Measurements from ENCODE around the gene NFASC. TPM values are rescaled to one million over a fixed set of nuclear protein-coding genes. Genes with fewer than 3 reads are reported as not detected.

Gene NFASC
- not detected in 2 replicates for total RNA-seq (2011; cell fraction: chromatin; rRNA removed; ENCODE audit: low replicate concordance)
- total RNA-seq (2011; cell fraction: nucleolus; rRNA removed): not detected in 2 replicates
- total RNA-seq (2011; cell fraction: nucleoplasm; rRNA removed): 0.92 TPM in 1 of 2 replicates, not detected in the other
- not detected in 2 replicates for total RNA-seq (2014; rRNA removed)
- total RNA-seq (2014; rRNA removed; fragmentation: Illumina TruSeq; extraction: Trizol): not detected in 2 replicates
- total RNA-seq (2015; rRNA removed; fragmentation: Illumina TruSeq; extraction: Trizol): not detected in 2 replicates
- 0.04 and 0.16 TPM in 2 replicates for total RNA-seq (2021)
- polyA plus RNA-seq (2011; rRNA removed): 0.03 TPM in 1 of 2 replicates, not detected in the other
- not detected in 2 replicates for polyA plus RNA-seq (2011; cell fraction: cytosol; rRNA removed)
- 0.14 TPM in 1 of 2 replicates, not detected in the other for polyA plus RNA-seq (2011; cell fraction: nucleus; rRNA removed)
- polyA plus RNA-seq (2012): 0.05 and 0.58 TPM in 2 replicates
- 0.06 TPM in 1 of 2 replicates, not detected in the other for polyA plus RNA-seq (2014; fragmentation: Illumina TruSeq; extraction: Trizol)
- polyA plus RNA-seq (2014; fragmentation: Nextera tagmentation; extraction: Ambion mirVana): not detected
- not detected in 2 replicates for polyA plus RNA-seq (2014; rRNA removed)
- not detected in 2 replicates for polyA minus RNA-seq (2011; rRNA and poly(A)+ RNA removed)
- polyA minus RNA-seq (2011; cell fraction: cytosol; rRNA and poly(A)+ RNA removed): not detected in 2 replicates
- polyA minus RNA-seq (2011; cell fraction: nucleus; rRNA and poly(A)+ RNA removed): not detected in 2 replicates
- Bru-seq, nascent RNA: percentile 2 among the genes with signal in this experiment
- percentile 6 among the genes with signal in this experiment for BruChase-seq, experiment 1, labeled RNA remaining after a 2-hour chase
- percentile 4 among the genes with signal in this experiment for BruChase-seq, experiment 2, labeled RNA remaining after a 6-hour chase
- long read RNA-seq, experiment 1, partial matches to known transcripts: 1 of 2 reads
- long read RNA-seq, experiment 1, other reads (novel, unspliced or antisense): 1 of 2 reads
- long read RNA-seq, experiment 2: 0 reads
- long read RNA-seq, experiment 3: 0 reads

- H3K27ac ChIP-seq (ENCODE audit: extremely low read depth, low read depth, low read length): no peak within 1 kb of the TSS
- H3K4me3 ChIP-seq: no peak within 1 kb of the TSS
- no peaks in the 10 kb centered on the region for H3K4me1 ChIP-seq (replicated peaks in 1 of 2; ENCODE audit: control insufficient read depth in 2 of 2, insufficient read depth in 2 of 2, low read length in 2 of 2)
- no peaks in the 10 kb centered on the region for H3K79me2 ChIP-seq (ENCODE audit: control insufficient read depth, insufficient read depth, low read length)
- H3K27me3 ChIP-seq (ENCODE audit: control insufficient read depth in 2 of 2, insufficient read depth in 2 of 2, low read length in 2 of 2): peaks cover 36 to 63% of the 10 kb centered on the region in 2 experiments; a peak in 4 of 5 replicates
- no peak for ATAC-seq
- H2AFZ ChIP-seq (ENCODE audit: low read depth, low read length): no peak within 1 kb of the TSS
- no peaks in the 10 kb centered on the region for H3K9me1 ChIP-seq (ENCODE audit: control insufficient read depth, insufficient read depth, low read length)
- H3K9ac ChIP-seq (ENCODE audit: insufficient read depth in 1 of 2, low read depth in 2 of 2, low read length in 2 of 2): no peak within 1 kb of the TSS
- FAIRE-seq: no peak
- intact Hi-C loops (cut with micrococcal nuclease): no loop called here
- no peaks in the 10 kb centered on the region for H3K36me3 ChIP-seq (ENCODE audit: control insufficient read depth, insufficient read depth, low read length)
- in situ Hi-C loops (cut with MboI): no loop called here
- H3K9me3 ChIP-seq (replicated peaks; ENCODE audit: control insufficient read depth, insufficient read depth, low read depth, low read length): no peaks in the 10 kb centered on the region
- no TSS peak for BruUV-seq (replicated peaks)
- WGBS (ENCODE audit: insufficient coverage, low coverage, missing lambda C conversion rate): under 1% methylated on average over 18 of the region's 19 CpGs
- TF ChIP-seq ZC3H11A (IDR thresholded peaks at IDR 0.05; ENCODE audit: low read depth, low read length): no peak
- TF ChIP-seq NCOR1 (IDR thresholded peaks at IDR 0.05): no peak
- TF ChIP-seq NCOA1 (IDR thresholded peaks at IDR 0.05; ENCODE audit: low read depth): no peak
- TF ChIP-seq ZNF316 (IDR thresholded peaks at IDR 0.05): no peak
- no peak for TF ChIP-seq FOXA1 (IDR thresholded peaks at IDR 0.05; ENCODE audit: borderline replicate concordance)
- no peak for TF ChIP-seq NONO (IDR thresholded peaks at IDR 0.05; ENCODE audit: low read depth in 2 of 2, low read length in 1 of 2)
- TF ChIP-seq ZNF699 (CRISPR knock-in tag; IDR thresholded peaks at IDR 0.05; ENCODE audit: insufficient replicate concordance): no peak
- TF ChIP-seq NFXL1 (CRISPR knock-in tag; IDR thresholded peaks at IDR 0.05): no peak
- TF ChIP-seq EP400 (IDR thresholded peaks at IDR 0.05): no peak
- TF ChIP-seq ZNF165 (CRISPR knock-in tag; IDR thresholded peaks at IDR 0.05; ENCODE audit: borderline replicate concordance): no peak
- TF ChIP-seq ELF4 (CRISPR knock-in tag; IDR thresholded peaks at IDR 0.05): no peak
- no peak for TF ChIP-seq TAL1 (IDR thresholded peaks at IDR 0.05)
- no peak for TF ChIP-seq BCL6 (CRISPR knock-in tag; IDR thresholded peaks at IDR 0.05)
- TF ChIP-seq ZKSCAN3 (CRISPR knock-in tag; IDR thresholded peaks at IDR 0.05): no peak
- DNase-seq (ENCODE audit: extremely low read depth in 1 of 4, low spot score in 3 of 4): no peak
- POLR2A ChIA-PET: interaction anchor here (0.6 to 1.1 kb wide), 3 partner anchors 10 to 107 kb away, joined by 3 read pairs; no protein-coding TSS in a partner anchor
- peaks cover 4% of the 10 kb centered on the region; the same call in 1 of the 2 replicates for H4K20me1 ChIP-seq (replicated peaks; ENCODE audit: control insufficient read depth, insufficient read depth, low read length)
- CTCF ChIA-PET (ENCODE audit: low intra/inter-chr PET ratio): no interaction called here
- no peak within 1 kb of the TSS for H3K4me2 ChIP-seq (ENCODE audit: insufficient read depth, low read length)
Measured at GRCh38 chr1:204870160-204870912, at the start of gene NFASC. Gene NFASC (plus strand): TSS chr1:204870862. CDS start chr1:204944316, 73,454 bp downstream.

All from K562 (cell line).